ENCODE results near the gene RNF141.

Gene RNF141

DNA sequence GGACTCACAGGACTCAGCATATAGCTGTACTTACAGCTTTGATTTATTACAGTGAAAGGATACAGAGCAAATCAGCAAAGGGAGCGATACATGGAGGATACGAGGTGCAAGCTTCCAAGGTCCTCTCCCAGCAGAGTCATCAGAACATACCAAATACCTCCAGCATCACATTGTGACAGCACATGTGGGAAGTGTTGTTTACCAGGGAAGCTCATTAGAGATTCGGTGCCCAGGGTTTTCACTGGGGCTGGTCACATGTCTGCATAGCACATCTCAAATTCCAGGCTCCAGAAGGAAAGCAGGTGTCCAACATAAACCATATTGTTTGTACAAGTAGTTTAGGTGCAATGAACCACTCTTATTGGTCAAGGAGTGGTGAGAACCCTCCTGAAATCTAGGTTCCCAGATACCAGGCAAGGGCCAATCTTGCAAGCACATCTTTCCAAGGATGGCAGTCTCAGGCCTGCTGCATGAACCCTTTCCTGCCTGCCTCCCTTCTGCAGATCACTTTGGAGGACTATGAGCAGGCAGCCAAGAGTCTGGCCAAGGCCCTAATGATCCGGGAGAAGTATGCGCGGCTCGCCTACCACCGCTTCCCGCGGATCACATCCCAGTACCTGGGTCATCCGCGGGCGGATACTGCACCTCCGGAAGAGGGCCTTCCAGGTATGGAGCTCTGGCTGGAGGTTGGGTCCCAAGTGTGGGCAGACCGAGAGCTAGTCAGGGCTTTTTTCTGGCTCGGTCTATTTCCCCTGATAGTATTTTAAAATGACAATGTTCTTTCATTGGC lies 59.2 kb downstream of the RNF141 start:
- DNase-seq (ENCODE audit: low spot score), result no peak

GRCh38 chr11:10480760-10481159 lies 60.2 kb downstream of the RNF141 start:
- no peak for DNase-seq (ENCODE audit: low spot score)

DNA sequence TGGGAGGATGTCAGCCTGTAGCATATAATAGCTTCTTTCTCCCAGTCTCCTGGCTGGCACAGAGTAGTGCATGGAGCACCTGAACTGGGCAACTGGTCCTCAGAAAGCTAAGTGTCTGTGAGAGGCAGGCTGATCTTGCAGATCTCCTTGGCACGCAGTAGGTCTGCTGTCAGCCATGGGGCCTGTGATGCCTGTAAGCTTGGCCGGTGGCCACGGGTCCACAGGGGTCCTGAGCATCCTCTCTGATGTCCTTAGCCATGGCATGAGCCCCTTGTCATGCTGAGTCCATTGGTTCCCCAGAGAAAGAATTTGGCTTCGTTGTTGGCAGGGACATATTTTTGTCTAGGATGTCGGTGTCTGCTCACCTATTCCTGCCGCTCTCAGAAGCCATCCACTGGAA lies 61.0 kb downstream of the RNF141 start:
- DNase-seq (ENCODE audit: low spot score), result no peak

DNA sequence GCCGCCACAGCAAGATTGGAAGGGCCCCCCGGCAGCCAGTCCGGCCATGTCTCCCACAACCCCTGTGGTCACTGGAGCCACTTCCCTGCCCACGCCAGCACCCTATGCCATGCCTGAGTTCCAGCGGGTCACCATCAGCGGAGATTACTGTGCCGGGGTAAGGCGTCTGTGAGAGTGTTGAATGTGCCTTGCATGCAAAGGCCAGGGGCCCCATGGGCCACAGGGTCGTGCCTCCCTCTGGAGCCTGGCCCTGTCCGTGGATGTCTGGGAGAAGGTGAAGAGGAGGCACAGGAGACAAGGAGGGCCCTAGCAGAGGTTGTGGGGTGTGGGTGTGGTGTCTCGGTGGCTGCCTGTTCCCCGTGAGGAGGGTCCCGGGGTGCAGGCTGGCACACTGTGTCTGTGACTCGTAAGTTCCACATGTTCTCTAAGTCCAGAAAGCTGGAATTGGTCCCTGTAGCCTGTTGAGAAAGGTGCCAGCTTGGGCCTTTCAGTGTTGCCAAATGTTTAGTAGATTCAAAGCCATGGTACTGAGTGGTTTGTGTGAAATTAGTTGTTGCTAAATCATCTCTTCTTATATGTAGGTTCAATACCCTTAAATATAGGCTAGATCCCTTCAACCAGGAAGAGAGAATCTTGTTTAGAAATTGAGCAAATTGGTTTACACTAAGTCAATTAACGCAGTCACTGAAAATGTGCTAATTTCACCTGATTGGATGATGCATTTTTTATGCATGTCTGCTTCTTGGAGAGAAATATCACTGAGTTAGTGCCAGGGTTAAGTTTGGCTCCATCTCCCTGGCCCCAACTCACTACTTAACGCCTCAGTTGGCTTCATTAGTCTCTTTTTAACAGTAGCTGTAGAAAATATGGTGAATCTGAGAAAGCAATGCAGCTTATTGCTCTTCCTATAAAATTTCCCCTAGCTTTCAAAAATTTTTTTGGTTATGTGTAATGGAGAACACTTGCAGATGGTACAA lies 62.1 kb downstream of the RNF141 start:
- no peak for DNase-seq (ENCODE audit: low spot score)

DNA sequence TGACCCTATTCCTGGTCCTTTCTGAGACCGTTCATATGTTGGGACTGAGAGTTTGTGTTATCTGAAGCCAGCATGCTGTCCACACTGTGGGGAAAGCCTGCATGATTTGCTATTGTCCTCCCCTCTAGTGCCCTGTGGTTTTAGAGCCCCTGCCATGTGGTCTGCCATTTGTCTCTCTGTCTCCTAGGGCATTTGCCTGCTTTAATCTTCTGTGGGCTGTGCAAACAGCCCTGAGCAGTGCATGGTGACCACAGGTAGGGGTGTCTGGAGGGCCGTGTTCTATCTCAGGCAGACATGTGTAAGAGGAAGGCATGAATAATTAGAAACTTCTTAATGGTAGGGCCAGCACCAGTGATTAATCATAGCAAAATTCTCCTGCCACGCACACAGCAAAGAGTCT lies 62.9 kb downstream of the RNF141 start:
- no peak for DNase-seq (ENCODE audit: low spot score)

DNA sequence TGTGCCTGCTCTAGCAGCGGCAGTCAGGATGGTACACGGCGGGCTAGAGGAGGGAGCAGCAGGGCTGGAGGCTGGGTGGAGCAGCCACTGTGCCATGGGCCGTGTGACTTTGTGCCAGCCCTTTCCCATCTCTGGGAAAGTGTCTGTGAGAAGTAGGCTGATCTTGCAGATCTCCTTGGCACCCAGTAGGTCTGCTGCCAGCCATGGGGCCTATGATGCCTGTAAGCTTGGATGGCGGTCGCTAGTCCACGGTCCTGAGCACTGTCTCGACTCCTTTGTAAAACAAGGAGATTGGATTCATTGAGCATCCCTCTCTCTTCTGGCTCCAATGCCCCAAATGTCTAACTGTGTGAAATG lies 63.3 kb downstream of the RNF141 start:
- DNase-seq (ENCODE audit: low spot score), result no peak

GRCh38 chr11:10476927-10477689 lies 63.9 kb downstream of the RNF141 start:
- no peak for DNase-seq (ENCODE audit: low spot score)

GRCh38 chr11:10476342-10476741 lies 64.6 kb downstream of the RNF141 start:
- DNase-seq (ENCODE audit: low spot score), result no peak

DNA sequence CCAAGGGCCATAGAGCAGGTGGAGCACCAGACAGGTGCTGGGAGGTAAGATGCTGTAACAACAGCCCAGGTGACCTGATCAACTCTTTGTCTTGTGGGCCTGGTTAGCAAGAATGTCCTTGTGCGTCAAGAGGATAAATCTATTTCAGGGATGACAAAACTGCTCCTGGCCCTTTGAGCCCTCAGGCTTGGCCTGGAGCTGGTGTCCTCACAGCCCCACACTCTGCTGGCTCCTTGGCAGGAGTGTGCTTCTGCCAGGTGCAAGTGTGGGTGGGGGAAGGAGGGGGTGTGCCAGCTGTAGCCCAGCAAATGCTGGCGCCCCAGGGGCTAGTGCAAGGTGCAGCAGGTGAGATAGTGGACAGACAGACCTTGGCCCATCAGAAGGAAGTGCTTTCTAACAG lies 66.4 kb downstream of the RNF141 start:
- DNase-seq (ENCODE audit: low spot score), result no peak

GRCh38 chr11:10473371-10473770 lies 67.6 kb downstream of the RNF141 start:
- DNase-seq (ENCODE audit: low spot score), result no peak

DNA sequence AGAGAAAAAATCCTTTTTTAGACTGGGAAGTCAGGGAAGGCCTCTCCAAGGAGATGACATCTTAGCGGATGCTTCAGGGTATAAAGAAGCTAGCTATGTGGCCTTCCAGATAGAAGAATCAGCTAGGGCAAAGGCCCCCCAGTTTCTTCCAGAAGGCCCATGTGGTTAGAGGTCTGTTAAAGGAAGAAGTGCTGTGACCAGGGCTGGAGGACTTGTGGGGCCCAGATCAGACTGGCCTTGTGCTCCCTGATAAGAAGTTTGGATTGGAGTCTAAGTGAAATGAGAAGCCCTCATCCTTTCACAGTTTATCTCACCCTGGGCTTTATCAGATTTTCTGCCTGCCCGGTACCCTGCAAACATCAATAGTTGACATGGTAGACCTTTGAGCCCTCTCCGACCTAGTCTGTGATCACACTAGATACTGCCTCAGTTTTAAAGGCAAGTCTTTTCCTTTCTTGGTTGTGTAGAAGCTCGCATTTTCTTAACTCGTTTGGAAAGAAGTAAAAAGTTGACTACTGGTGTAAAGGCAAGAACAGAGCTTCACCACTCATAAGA lies 78.2 kb downstream of the RNF141 start:
- DNase-seq (ENCODE audit: low spot score), result no peak

Data from HuH-7 (cell line).